OCI-LY1 (cell line): ENCODE data around the gene C15orf61.

Experiments
- H2AFZ ChIP-seq: fragments of 200-600 bp; sonication (generic), shearing (Covaris generic); 2 replicates; pipeline ENCODE4 v1.6.0; 2014; ENCODE audit warnings: antibody characterized with exemption, mild to moderate bottlenecking, low read length
- H3F3A ChIP-seq: fragments of 200-600 bp; sonication (generic), shearing (Covaris generic); 2 replicates; pipeline ENCODE4 v1.6.0; 2014; ENCODE audit warnings: mild to moderate bottlenecking, antibody characterized with exemption, low read length, moderate library complexity; ENCODE audit not compliant: insufficient read depth
- H3K27ac ChIP-seq: fragments of 200-600 bp; sonication (generic); 2 replicates; pipeline ENCODE4 v1.5.1; 2014; ENCODE audit warnings: low read length, mixed run types, mild to moderate bottlenecking, low read depth; ENCODE audit not compliant: poor library complexity, severe bottlenecking
- H3K27me3 ChIP-seq: fragments of 200-600 bp; sonication (generic); 2 replicates; pipeline ENCODE4 v1.6.0; 2014; ENCODE audit warnings: antibody characterized with exemption, mild to moderate bottlenecking, low read length, moderate library complexity; ENCODE audit not compliant: insufficient read depth
- H3K36me3 ChIP-seq: fragments of 200-600 bp; sonication (generic); 2 replicates; pipeline ENCODE4 v1.6.1; 2014; ENCODE audit warnings: mild to moderate bottlenecking, antibody characterized with exemption, low read length, moderate library complexity, mixed read lengths; ENCODE audit not compliant: insufficient read depth
- H3K4me1 ChIP-seq: fragments of 200-600 bp; sonication (generic); 2 replicates; pipeline ENCODE4 v1.5.1; 2014; ENCODE audit warnings: mild to moderate bottlenecking, low read length, moderate library complexity; ENCODE audit not compliant: insufficient read depth, severe bottlenecking
- H3K4me2 ChIP-seq: fragments of 200-600 bp; sonication (generic), shearing (Covaris generic); 2 replicates; pipeline ENCODE4 v1.6.1; 2014; ENCODE audit warnings: low read length
- H3K4me3 ChIP-seq: fragments of 200-600 bp; sonication (generic); 2 replicates; pipeline ENCODE4 v1.5.1; 2014; ENCODE audit warnings: low read length, low read depth, mild to moderate bottlenecking, mixed read lengths; ENCODE audit not compliant: poor library complexity, severe bottlenecking
- H3K79me2 ChIP-seq: fragments of 200-600 bp; shearing (Covaris generic); 2 replicates; pipeline ENCODE4 v1.6.1; 2016; ENCODE audit warnings: mixed run types, low read length, mixed read lengths; ENCODE audit not compliant: insufficient read depth
- H3K9ac ChIP-seq: fragments of 200-600 bp; sonication (generic), shearing (Covaris generic); 2 replicates; pipeline ENCODE4 v1.6.1; 2014; ENCODE audit warnings: mild to moderate bottlenecking, low read length, mixed read lengths
- H3K9me2 ChIP-seq: fragments of 200-600 bp; sonication (generic), shearing (Covaris generic); 2 replicates; pipeline ENCODE4 v1.6.1; 2014; ENCODE audit warnings: low read depth, mild to moderate bottlenecking, low read length, mixed read lengths
- H3K9me3 ChIP-seq: fragments of 200-600 bp; shearing (Covaris generic); 2 replicates; pipeline ENCODE4 v1.6.1; 2014; ENCODE audit warnings: low read length, mixed read lengths
- H4K20me1 ChIP-seq: fragments of 200-600 bp; sonication (generic), shearing (Covaris generic); 2 replicates; pipeline ENCODE4 v1.6.0; 2016; ENCODE audit warnings: mild to moderate bottlenecking, low read length; ENCODE audit not compliant: insufficient read depth
- CTCF ChIP-seq: fragments of 200-600 bp; sonication (generic), shearing (Covaris generic); IDR thresholded peaks from 2 replicates; pipeline ENCODE4 v1.5.1; 2017; ENCODE audit warnings: mild to moderate bottlenecking, antibody characterized with exemption, low read length, moderate library complexity, mixed read lengths
- EZH2 ChIP-seq: fragments of 200-600 bp; sonication (generic), shearing (Covaris generic); IDR thresholded peaks from 2 replicates; pipeline ENCODE4 v1.8.0; 2017; ENCODE audit warnings: borderline replicate concordance, mixed run types, mild to moderate bottlenecking, antibody characterized with exemption, low read length, moderate library complexity, mixed read lengths

The C15orf61 gene

GRCh38 chr15:67578020-67578600, 57.2 kb downstream of the C15orf61 start:
- Histone ChIP-seq H3F3A (no peaks in the 10 kb centered on the region), H3K27ac (no peak overlapping the region), H3K27me3 (no peaks in the 10 kb centered on the region), H3K36me3 (peaks cover 21% of the 10 kb centered on the region), H3K79me2 (no peaks in the 10 kb centered on the region), H4K20me1 (no peaks in the 10 kb centered on the region), H3K9me3 (no peaks in the 10 kb centered on the region), H3K4me1 (no peaks in the 10 kb centered on the region), H3K4me2 (no peak overlapping the region), H3K9ac (no peak overlapping the region), H3K9me2 (no peaks in the 10 kb centered on the region), H2AFZ (no peak overlapping the region), H3K4me3 (no peak overlapping the region)
- TF ChIP-seq EZH2: no peak
- TF ChIP-seq CTCF: no peak

GRCh38 chr15:67579164-67579563, 58.2 kb downstream of the C15orf61 start:
- Histone ChIP-seq H3K4me2 (no peak overlapping the region), H3K27ac (no peak overlapping the region), H3K9me3 (no peaks in the 10 kb centered on the region), H3K9ac (no peak overlapping the region), H4K20me1 (no peaks in the 10 kb centered on the region), H3K27me3 (no peaks in the 10 kb centered on the region), H3K36me3 (peaks cover 21% of the 10 kb centered on the region), H3K79me2 (no peaks in the 10 kb centered on the region), H3K4me3 (no peak overlapping the region), H3F3A (no peaks in the 10 kb centered on the region), H3K9me2 (no peaks in the 10 kb centered on the region), H2AFZ (no peak overlapping the region), H3K4me1 (no peaks in the 10 kb centered on the region)
- TF ChIP-seq CTCF (no peak), EZH2 (no peak)
